GM12873 (cell line): Measurements from ENCODE around the gene LONP1.

Experiments used
- CTCF ChIP-seq: IDR thresholded peaks from 2 replicates; pipeline ENCODE4 v1.5.1; 2012; ENCODE audit warnings: low read depth, mild to moderate bottlenecking, moderate library complexity, low read length, control low read depth; ENCODE audit not compliant: insufficient read depth; ENCODE audit errors: missing control alignments

Gene LONP1

GRCh38 chr19:5697022-5697889 lies 22.7 kb downstream of the LONP1 start:
- no peak for TF ChIP-seq CTCF

GRCh38 chr19:5696196-5697021 lies 23.5 kb downstream of the LONP1 start:
- no peak for TF ChIP-seq CTCF

GRCh38 chr19:5695649-5696195 lies 24.2 kb downstream of the LONP1 start:
- no peak for TF ChIP-seq CTCF

DNA sequence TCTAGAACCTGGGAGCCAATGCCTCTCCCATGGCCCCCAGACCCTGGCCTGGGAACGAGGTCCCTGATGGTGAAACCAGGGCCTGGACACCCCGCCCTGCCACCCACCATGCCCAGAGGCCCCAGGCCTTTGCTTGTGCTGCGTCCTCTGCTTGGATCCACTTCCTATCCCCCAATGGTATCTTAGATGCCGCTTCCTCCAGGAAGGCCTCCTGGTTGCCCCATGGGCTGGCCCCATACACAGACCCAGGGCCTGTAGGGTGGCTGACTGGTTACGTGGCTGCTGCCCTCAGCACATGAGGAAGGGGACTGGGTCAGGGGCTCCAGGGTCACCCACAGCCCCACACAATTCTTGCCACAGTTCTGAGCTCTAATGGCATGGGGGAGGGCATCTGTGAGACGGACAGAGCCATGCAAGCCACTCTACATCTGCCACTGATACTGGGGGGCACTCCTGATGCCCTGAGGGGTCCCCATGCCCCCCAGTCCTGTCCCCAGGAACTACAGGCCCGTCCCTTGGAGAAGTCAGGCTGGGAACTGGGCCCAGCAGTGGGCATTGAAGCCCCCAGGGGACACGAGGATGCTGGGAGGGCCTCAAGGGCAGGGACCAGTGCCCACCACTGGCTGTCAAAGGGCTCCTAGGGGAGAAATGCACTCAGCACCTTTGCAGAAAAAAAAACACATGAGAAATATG lies 24.8 kb downstream of the LONP1 start:
- TF ChIP-seq CTCF, result no peak

DNA sequence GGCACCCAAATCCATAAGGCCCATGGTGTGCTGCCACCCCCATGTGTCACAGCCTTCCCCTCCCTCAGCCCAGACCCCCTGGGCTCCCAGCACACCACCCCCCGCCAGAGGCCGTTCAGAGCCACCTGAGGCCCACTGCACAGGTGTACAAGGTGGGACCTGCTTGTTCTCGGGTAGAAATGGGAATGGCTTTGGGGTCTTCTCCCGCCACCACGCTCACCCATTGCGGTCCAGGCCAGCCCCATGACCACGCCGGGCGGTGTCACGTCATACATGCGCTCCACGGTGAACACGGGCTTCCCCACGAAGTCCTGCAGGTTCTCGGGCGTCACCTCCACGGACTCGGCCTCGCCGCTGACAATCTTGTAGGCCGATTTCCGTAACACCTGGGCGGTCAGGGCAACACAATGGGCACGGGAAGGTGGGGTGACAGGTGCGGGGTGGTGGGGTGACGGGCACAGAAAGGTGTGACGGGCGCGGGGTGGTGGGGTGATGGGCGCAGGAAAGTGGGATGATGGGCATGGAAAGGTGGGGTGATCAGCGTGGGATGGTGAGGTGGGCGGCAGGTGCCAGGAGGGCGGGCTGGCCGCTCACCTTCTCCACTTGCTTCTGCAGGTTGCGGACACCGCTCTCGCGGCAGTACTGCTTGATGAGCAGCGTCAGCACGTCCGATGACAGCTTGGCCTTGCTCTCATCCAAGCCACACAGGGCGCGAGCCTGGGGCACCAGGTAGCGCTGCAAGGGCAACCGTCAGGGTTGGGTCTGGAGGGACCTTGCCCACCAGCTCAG lies 25.6 kb downstream of the LONP1 start:
- no peak for TF ChIP-seq CTCF

- no peak for TF ChIP-seq CTCF
Measured at GRCh38 chr19:5693195-5694166, 26.5 kb downstream of the LONP1 start.
